Activated B cell treated with CpG ODN at 0.5 μM for 24 hours (primary cell): ENCODE results near the gene YBX2. TPM values are rescaled to one million over a fixed set of nuclear protein-coding genes. Genes with fewer than 3 reads are reported as not detected.

Source experiments
- ATAC-seq: fragments of 200-7000 bp; cut with Tn5 transposase; one replicate; pipeline ENCODE4 v1.10.0; 2021; ENCODE audit warnings: low read depth, mild to moderate bottlenecking, moderate library complexity
- CTCF ChIA-PET: fragments of 350-600 bp; sonication (Branson Sonifier 250); formaldehyde crosslinking; loops from one replicate; lab custom pipeline; 2021; ENCODE audit warnings: antibody characterized with exemption; lab: Charles Lee
- POLR2A ChIA-PET: fragments of 350-600 bp; sonication (Branson Sonifier 250); formaldehyde crosslinking; loops from one replicate; lab custom pipeline; 2021; ENCODE audit warnings: antibody characterized with exemption; lab: Charles Lee
- DNase-seq: peaks from one replicate; pipeline ENCODE4 v3.0.0; 2022
- H3K27ac Mint-ChIP-seq: one replicate; pipeline ENCODE4 v1.8.0; 2020; ENCODE audit warnings: mixed read lengths
- H3K27me3 Mint-ChIP-seq: one replicate; pipeline ENCODE4 v1.8.0; 2021; ENCODE audit warnings: mixed read lengths
- H3K36me3 Mint-ChIP-seq: one replicate; pipeline ENCODE4 v1.8.0; 2021; ENCODE audit warnings: low read depth, mixed read lengths
- H3K4me1 Mint-ChIP-seq: one replicate; pipeline ENCODE4 v1.8.0; 2021; ENCODE audit warnings: mixed read lengths
- H3K4me3 Mint-ChIP-seq: one replicate; pipeline ENCODE4 v1.8.0; 2020; ENCODE audit warnings: mild to moderate bottlenecking, mixed read lengths
- H3K9me3 Mint-ChIP-seq: one replicate; pipeline ENCODE4 v1.8.0; 2020; ENCODE audit warnings: mixed read lengths
- CTCF ChIP-seq: fragments of 200-600 bp; IDR thresholded peaks from one replicate; pipeline ENCODE4 v1.8.0; 2022; ENCODE audit warnings: antibody characterized with exemption, mild to moderate bottlenecking
- intact Hi-C: fragments of 100-400 bp; cut with micrococcal nuclease; formaldehyde crosslinking; loops from one replicate; pipeline ENCODE4 v1.15.1; 2024
- total RNA-seq: library from RNA; stranded (reverse); gene quantifications from 2 replicates; pipeline ENCODE4 v1.2.3, GENCODE V29; 2022

Gene YBX2
- total RNA-seq, 1 donor from 2014 or later: 0.16 TPM

DNA sequence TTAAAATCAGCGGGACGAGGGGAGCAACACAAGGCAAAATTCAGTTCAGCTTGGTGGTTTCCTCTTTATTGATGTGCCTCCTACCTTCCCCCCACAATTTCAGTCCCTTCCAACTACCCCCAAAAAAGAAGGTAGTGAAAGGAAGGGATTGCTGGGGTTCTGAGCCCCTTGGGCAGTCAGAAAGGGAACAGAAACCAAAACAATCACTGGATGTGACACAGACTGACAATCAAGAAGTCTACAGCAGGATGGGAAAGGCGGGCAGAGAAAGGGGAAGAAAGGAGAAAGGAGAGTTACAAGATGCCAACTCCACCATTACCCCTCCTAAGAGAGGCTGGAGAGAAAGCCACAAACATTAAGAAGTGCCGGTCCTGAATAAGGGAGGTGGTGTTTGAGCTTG is 54.1 kb downstream of the YBX2 start:
- DNase-seq: no peak
- ATAC-seq: no peak
- no peaks in the 10 kb centered on the region for H3K27me3 Mint-ChIP-seq
- no peak for TF ChIP-seq CTCF
- intact Hi-C loops: no loop called here
- H3K4me3 Mint-ChIP-seq: peak overlapping the region; percentile 99
- POLR2A ChIA-PET: interaction anchor here (0.7 to 15.0 kb wide), 6 partner anchors 10 to 244 kb away, joined by 3 to 245 read pairs (median 23); partner anchors contain the start of genes ACADVL, CTDNEP1, DLG4 and ELP5
- H3K4me1 Mint-ChIP-seq: peaks cover 53% of the 10 kb centered on the region
- H3K9me3 Mint-ChIP-seq: no peaks in the 10 kb centered on the region
- peaks cover 69% of the 10 kb centered on the region for H3K36me3 Mint-ChIP-seq
- CTCF ChIA-PET: no interaction called here
- H3K27ac Mint-ChIP-seq: peak overlapping the region; percentile 100

- intact Hi-C loops: loop anchor here (1.0 to 5.0 kb wide), 8 partner anchors 25 to 603 kb away; partner anchors contain the start of genes EIF5A, NEURL4, POLR2A and TP53
- peak; percentile 93 for DNase-seq
- CTCF ChIA-PET: interaction anchor here (0.8 kb wide), 1 partner anchor 18 kb away, joined by 3 read pairs; no protein-coding TSS in a partner anchor
- ATAC-seq: peak; percentile 64
- TF ChIP-seq CTCF: no peak
- no peaks in the 10 kb centered on the region for H3K9me3 Mint-ChIP-seq
- peaks cover 63% of the 10 kb centered on the region for H3K4me1 Mint-ChIP-seq
- H3K36me3 Mint-ChIP-seq: peaks cover 70% of the 10 kb centered on the region
- peak within 1 kb of the TSS; percentile 99 for H3K4me3 Mint-ChIP-seq
- H3K27me3 Mint-ChIP-seq: no peaks in the 10 kb centered on the region
- peak within 1 kb of the TSS; percentile 100 for H3K27ac Mint-ChIP-seq
- POLR2A ChIA-PET: interaction anchor here (0.6 to 15.0 kb wide), 18 partner anchors 11 to 340 kb away, joined by 3 to 245 read pairs (median 5); partner anchors contain the start of genes ACADVL, ACAP1, CD68 and CTDNEP1
Observed at GRCh38 chr17:7239091-7240027, 55.1 kb downstream of the YBX2 start, which contains the start of gene PHF23. Gene PHF23, minus strand, starts transcription at chr17:7239457. Its CDS starts 178 bp downstream, at chr17:7239279.

DNA sequence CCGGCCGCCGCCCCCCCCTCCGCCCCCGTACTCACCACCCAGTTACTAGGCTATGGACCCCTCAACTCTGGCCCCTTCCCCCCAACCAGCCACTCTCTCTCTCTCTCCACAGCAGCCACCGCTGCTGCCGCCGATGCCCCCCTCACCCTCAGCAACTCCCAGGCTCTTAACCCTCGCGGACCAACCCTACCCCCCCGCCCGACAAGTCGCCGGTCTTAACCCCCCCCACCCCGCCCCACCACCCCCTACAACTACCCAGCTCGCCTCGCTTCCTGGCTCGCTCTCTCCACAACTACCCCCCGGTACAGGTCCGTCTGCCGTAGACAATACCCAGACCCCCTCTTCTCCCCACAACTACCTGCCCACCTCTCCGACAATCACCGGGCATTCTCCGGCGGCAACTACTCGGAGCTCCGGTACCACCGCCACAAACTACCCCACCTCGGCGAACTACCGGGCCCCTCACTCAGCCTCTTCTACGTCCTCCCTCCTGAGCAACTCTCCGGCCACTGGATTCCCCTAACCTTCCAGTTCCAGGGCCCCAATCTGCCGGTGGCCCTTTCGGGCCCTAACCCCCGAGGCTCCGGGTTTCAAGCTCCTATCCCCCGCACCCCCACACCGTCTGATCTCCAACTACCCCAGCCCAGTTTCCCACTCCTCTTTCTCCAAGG is 55.9 kb downstream of the YBX2 start:
- Mint-ChIP-seq H3K4me1 (peaks cover 68% of the 10 kb centered on the region), H3K4me3 (peak overlapping the region; percentile 99), H3K36me3 (peaks cover 70% of the 10 kb centered on the region), H3K9me3 (no peaks in the 10 kb centered on the region), H3K27me3 (no peaks in the 10 kb centered on the region), H3K27ac (peak overlapping the region; percentile 100)
- CTCF ChIA-PET: interaction anchor here (0.8 to 1.1 kb wide), 3 partner anchors 17 to 28 kb away, joined by 3 read pairs; no protein-coding TSS in a partner anchor
- no peak for TF ChIP-seq CTCF
- intact Hi-C loops: loop anchor here (1.0 to 5.0 kb wide), 8 partner anchors 24 to 604 kb away; partner anchors contain the start of genes EIF5A, NEURL4, POLR2A and TP53
- ATAC-seq (no peak), DNase-seq (no peak)
- POLR2A ChIA-PET: interaction anchor here (0.5 to 15.0 kb wide), 21 partner anchors 12 to 935 kb away, joined by 3 to 245 read pairs (median 4); partner anchors contain the start of genes ACADVL, ACAP1, CTDNEP1 and DLG4

Other genes starting within 250 kb of the YBX2 start
- gene CLEC10A, start 214.4 kb downstream of the YBX2 start, total RNA-seq: not detected in 2 replicates
- not detected in 2 replicates for gene ASGR2, start 179.8 kb downstream of the YBX2 start, total RNA-seq
- not detected in 2 replicates for gene ASGR1, start 115.3 kb downstream of the YBX2 start, total RNA-seq
- gene DLG4, start 74.8 kb downstream of the YBX2 start, total RNA-seq: 3.9 and 5.0 TPM in 2 replicates
- gene ACADVL, start 74.7 kb downstream of the YBX2 start, total RNA-seq: 438 and 469 TPM in 2 replicates
- 56.1 and 64.6 TPM in 2 replicates for gene DVL2, start 60.1 kb downstream of the YBX2 start, total RNA-seq
- gene PHF23, start 55.2 kb downstream of the YBX2 start, total RNA-seq: 45.5 and 46.6 TPM in 2 replicates
- 291 and 325 TPM in 2 replicates for gene GABARAP, start 52.2 kb downstream of the YBX2 start, total RNA-seq
- 165 and 168 TPM in 2 replicates for gene CTDNEP1, start 42.9 kb downstream of the YBX2 start, total RNA-seq
- gene ELP5, start 42.4 kb downstream of the YBX2 start, total RNA-seq: 49.2 and 53.6 TPM in 2 replicates
- gene CLDN7, start 32.2 kb downstream of the YBX2 start, total RNA-seq: 1.1 and 1.8 TPM in 2 replicates
- not detected in 2 replicates for gene SLC2A4, start 12.9 kb downstream of the YBX2 start, total RNA-seq
- 656 and 664 TPM in 2 replicates for gene EIF5A, start 13.0 kb upstream of the YBX2 start, total RNA-seq
- 105 and 115 TPM in 2 replicates for gene GPS2, start 20.7 kb upstream of the YBX2 start, total RNA-seq
- 52.8 and 60.1 TPM in 2 replicates for gene NEURL4, start 34.7 kb upstream of the YBX2 start, total RNA-seq
- gene ACAP1, start 41.9 kb upstream of the YBX2 start, total RNA-seq: 298 and 328 TPM in 2 replicates
- 7.2 and 7.8 TPM in 2 replicates for gene KCTD11, start 57.5 kb upstream of the YBX2 start, total RNA-seq
- not detected in 2 replicates for gene TMEM95, start 60.5 kb upstream of the YBX2 start, total RNA-seq
- 3.5 and 5.8 TPM in 2 replicates for gene TNK1, start 86.5 kb upstream of the YBX2 start, total RNA-seq
- 31.7 and 35.2 TPM in 2 replicates for gene PLSCR3, start 99.9 kb upstream of the YBX2 start, total RNA-seq
- 98.2 and 117 TPM in 2 replicates for gene TMEM256, start 109.5 kb upstream of the YBX2 start, total RNA-seq
- 0.66 and 1.1 TPM in 2 replicates for gene NLGN2, start 113.2 kb upstream of the YBX2 start, total RNA-seq
- not detected in 2 replicates for gene SPEM1, start 125.7 kb upstream of the YBX2 start, total RNA-seq
- gene SPEM2, start 131.0 kb upstream of the YBX2 start, total RNA-seq: not detected in 2 replicates
- gene SPEM3, start 134.2 kb upstream of the YBX2 start, total RNA-seq: not detected in 2 replicates
- gene TMEM102, start 140.8 kb upstream of the YBX2 start, total RNA-seq: 13.4 and 14.8 TPM in 2 replicates
- gene FGF11, start 144.9 kb upstream of the YBX2 start, total RNA-seq: 1.3 and 2.8 TPM in 2 replicates
- gene CHRNB1, start 150.4 kb upstream of the YBX2 start, total RNA-seq: 5.9 and 6.0 TPM in 2 replicates
- gene ZBTB4, start 185.0 kb upstream of the YBX2 start, total RNA-seq: 28.8 and 30.5 TPM in 2 replicates
- not detected in 2 replicates for gene SLC35G6, start 186.8 kb upstream of the YBX2 start, total RNA-seq
- 148 and 162 TPM in 2 replicates for gene POLR2A, start 189.7 kb upstream of the YBX2 start, total RNA-seq